Measurements from ENCODE around the gene SPDYE1.
"Not testable (repeated sequence)": the region's sequence is repeated elsewhere in the genome, so short reads cannot be mapped to it uniquely, and the experiment has no call there.

SPDYE1 gene

DNA sequence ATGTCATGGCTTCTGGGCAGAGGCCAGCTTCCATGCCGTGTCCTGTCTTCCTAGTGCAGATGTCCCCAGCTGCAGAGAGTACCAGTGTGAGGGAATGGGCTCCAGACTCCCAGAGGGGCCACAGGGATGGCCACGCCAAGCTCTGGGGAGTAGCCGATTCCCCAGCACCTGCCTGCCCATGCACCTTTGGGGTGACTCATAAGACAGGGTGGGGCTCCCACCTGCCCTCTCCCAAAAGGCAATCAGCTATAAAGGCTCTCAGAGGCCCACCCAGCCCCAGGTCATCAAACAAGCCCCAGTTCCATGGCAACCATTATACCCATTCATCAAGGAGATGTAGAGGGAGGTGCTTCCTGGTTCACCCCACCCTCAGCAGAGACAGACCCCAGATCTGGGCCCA, at the start of gene SPDYE1:
SPDYE1 (plus strand) TSS at position 366 of the 400 bp plus-strand sequence. CDS start 2,053 bp downstream, outside the sequence.
- in situ Hi-C loops (cut with MboI; ENCODE audit: low sequenced_read_pairs) = not testable (repeated sequence)

DNA sequence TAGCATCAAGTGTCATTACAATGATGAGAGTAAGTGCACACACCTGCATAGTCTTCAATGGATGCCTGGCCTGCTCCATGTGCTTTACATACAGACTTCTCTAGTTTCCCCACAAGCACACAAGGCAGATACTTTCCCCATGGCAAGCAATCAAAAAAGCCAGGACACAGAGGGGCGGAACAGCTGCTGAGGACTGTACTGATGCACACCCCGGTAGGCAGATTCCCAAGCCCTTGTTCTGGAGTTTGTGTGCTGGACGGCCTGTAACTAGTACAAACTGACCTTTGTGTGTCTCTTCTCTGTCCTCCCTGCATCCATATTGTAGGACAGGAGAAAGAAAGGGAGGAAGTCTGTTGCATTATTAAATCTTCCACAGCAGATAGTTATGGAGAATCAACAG, 45.7 kb upstream of the SPDYE1 start:
- in situ Hi-C loops (cut with MboI; ENCODE audit: low sequenced_read_pairs) = no loop called here

DNA sequence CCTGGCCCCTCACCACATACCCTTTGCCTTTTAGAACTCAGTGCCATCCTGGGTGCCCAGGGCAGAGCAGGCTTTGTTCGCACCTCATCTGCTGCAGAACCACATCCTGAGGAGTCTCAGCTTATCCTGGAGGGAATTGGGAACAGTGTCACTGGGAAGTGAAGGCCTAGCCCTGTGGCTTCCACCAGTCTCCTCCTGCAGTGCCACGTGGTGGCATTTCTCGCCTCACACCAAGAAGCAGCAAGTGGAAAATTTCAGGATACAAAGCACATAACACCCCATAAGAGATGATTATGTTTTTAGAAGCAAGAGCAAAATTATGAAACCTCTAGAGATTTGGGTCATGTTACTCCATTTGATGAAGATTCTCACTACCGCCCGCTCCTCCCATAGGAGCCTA, 44.6 kb upstream of the SPDYE1 start:
- in situ Hi-C loops (cut with MboI; ENCODE audit: low sequenced_read_pairs) = no loop called here

DNA sequence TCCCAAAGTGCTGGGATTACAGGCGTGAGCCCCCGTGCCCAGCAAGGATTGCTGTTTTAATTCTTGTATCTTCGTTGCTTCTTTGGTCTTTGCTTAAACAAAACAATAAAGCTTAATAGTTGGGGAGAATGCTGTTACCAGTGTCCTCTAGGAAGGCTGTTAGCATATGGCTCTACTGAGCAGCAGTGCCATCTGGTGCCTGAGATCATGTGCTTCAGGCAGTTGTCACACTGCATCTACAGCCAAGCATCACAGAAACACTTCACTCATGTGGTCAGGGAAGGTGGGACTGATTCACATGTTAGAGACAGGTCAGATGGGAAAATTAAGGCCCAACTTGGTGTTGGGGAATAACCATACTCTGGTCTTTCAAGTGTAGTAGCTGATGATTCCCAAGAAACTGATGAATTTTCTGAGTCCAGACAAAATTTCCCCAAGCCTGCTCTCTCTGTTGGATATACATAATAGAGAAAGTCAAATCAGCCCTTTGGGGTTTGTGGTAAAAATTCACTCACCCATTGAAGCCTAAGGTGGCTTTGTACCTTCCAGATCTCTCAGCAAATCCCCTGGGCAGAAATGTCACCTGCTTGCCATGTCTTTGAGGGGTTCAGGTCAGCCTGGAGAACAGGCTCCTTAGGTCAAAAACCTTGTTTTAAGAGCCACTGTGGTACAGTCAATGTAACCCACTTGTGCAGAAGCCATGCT, 43.0 kb upstream of the SPDYE1 start:
- in situ Hi-C loops (cut with MboI; ENCODE audit: low sequenced_read_pairs) = no loop called here

DNA sequence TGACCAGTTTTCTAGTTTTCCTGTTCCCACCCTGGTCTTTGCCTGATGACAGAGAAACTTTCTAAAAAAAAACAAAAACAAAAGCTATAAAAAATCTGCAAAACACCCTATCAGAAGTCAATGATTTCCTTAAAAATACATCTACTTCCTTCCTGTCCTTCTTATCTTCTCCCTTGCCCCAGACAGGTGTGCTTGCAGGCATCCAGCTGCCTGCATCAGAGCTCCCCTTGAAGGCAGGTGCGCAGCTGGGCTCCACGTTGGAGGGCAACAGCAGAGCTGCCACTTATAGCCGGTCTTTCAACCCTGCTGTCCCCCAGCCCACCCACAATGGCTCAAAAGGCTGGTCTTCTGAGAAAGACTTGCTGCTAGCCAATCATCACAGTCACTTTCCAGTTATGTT, 41.7 kb upstream of the SPDYE1 start:
- in situ Hi-C loops (cut with MboI; ENCODE audit: low sequenced_read_pairs) = no loop called here

- in situ Hi-C loops (cut with MboI; ENCODE audit: low sequenced_read_pairs) = no loop called here
Measured at GRCh38 chr7:43960933-43961332, 36.8 kb upstream of the SPDYE1 start.

DNA sequence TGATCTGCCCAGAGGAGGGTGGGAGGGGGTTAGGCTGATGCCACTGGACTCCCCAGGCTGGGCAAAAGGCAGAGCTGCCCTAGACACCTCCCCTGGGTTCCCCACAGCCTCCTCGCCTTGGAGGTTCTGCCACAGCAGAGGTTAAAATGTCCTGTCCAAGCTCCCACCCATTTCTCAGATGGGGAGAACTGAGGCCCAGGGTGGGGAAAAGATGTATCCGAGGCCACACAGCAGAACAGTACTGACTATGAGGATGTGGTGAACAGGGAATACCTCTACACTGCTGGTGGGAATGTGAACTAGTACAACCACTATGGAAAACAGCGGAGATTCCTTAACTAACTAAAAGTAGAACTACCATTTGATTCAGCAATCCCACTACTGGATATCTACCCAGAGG, 31.3 kb upstream of the SPDYE1 start:
- in situ Hi-C loops (cut with MboI; ENCODE audit: low sequenced_read_pairs) = not testable (repeated sequence)

DNA sequence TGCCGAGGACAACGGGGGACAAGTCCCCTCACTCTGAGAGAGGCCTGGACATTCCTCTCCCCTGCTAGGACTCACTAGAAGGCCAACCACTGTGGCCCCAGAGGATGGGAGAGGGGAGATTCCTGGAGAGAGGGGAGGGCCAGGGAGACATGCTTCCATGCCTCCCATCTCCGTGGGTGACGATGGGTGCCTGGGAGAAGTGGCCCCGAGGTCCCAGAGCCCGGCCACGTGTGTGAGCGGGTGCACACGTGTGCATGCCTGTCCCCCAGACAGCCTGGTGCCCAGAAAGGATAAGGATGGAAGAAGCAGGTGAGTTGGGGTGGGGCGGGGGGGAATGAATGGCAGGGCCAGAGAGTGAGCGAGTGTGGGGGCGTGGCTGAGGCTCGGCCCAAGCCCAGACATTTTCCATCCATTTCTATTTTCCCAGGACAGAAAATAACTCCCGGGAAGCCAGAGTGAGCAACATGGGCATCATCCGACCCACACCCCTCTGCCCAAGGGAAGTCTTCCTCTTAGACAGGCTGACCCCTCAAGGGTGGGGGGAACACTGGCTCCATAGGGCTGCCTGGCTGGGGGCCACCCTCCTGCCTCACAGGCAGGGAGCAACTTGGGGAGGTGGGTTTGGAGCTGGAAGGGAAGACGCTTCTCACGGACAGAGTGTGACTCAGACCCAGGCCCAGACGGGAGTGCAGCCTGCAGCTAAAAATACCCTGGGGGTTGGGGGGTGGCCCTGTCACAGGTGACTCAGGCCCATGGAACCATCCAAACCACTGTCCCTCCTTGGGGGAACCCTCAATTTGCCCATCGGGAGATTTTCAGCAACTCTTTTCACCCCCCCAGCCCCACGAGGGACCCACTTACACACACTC, 29.3 kb upstream of the SPDYE1 start:
- in situ Hi-C loops (cut with MboI; ENCODE audit: low sequenced_read_pairs) = not testable (repeated sequence)

- in situ Hi-C loops (cut with MboI; ENCODE audit: low sequenced_read_pairs) = not testable (repeated sequence)
Measured at GRCh38 chr7:43969586-43969985, 28.1 kb upstream of the SPDYE1 start.

GRCh38 chr7:43970698-43971097, 27.0 kb upstream of the SPDYE1 start:
- in situ Hi-C loops (cut with MboI; ENCODE audit: low sequenced_read_pairs) = not testable (repeated sequence)

DNA sequence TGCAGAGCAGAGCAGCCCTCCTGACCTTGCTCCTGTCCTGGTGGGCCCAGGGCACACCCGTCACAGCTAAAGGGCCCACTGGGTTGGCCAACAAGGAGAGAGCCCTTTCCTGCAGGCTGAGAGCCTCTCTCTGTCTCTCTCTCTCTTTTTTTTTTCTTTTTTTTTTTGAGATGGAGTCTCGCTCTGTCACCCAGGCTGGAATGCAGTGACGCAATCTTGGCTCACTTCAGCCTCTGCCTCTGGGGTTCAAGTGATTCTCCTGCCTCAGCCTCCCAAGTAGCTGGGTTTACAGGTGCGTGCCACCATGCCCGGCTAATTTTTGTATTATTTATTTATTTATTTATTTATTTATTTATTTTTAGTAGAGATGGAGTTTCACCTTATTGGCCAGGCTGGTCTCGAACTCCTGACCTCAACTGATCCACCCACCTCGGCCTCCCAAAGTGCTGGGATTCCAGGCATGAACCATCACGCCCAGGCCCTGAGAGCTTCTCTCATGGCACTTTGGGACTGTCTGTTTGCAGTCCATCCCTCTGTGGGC, 23.6 kb upstream of the SPDYE1 start:
- in situ Hi-C loops (cut with MboI; ENCODE audit: low sequenced_read_pairs) = not testable (repeated sequence)

GRCh38 chr7:43974725-43975482, 22.8 kb upstream of the SPDYE1 start:
- in situ Hi-C loops (cut with MboI; ENCODE audit: low sequenced_read_pairs) = not testable (repeated sequence)

GRCh38 chr7:43977525-43977924, 20.2 kb upstream of the SPDYE1 start:
- in situ Hi-C loops (cut with MboI; ENCODE audit: low sequenced_read_pairs) = no loop called here

- in situ Hi-C loops (cut with MboI; ENCODE audit: low sequenced_read_pairs) = not testable (repeated sequence)
Measured at GRCh38 chr7:43978102-43978501, 19.6 kb upstream of the SPDYE1 start.

DNA sequence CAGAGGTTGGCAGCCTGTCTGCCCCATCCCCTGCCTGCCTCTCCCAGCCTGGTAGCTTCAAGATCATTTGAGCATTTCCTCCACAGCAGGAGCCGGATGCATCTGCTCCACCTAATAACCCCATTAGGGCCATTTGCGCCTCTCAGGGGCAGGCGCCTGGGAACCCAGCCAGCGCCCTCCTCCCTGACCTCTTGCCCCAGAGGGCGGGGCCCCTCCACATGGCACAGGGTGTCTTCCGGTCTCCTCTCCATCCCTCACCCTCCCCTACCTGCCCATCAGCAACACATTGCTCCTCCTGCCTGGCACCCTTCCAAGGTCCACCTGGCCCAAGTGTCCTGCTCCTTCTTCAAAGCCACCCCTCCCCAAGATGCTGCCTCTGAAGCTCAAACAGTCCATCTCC, 14.8 kb upstream of the SPDYE1 start:
- in situ Hi-C loops (cut with MboI; ENCODE audit: low sequenced_read_pairs) = not testable (repeated sequence)

DNA sequence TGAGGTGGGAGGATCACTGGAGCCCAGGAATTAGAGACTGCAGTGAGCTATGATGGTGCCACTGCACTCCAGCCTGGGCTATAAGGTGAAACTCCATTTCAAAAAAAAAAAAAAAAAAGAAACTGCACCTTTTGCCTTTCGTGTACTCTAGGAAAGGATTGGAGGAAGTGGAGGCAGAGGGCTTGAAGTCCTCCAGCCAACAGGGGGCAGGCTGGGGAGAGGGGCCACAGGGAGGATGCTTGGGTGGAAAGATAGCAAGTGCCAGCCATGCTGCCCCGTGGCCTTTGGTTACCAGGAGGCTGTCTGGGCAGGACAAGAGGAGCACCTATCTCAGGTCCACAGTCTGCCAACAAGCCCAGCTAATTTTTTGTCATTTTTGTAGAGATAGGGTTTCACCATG, 14.0 kb upstream of the SPDYE1 start:
- in situ Hi-C loops (cut with MboI; ENCODE audit: low sequenced_read_pairs) = not testable (repeated sequence)

GRCh38 chr7:43985904-43986864, 11.5 kb upstream of the SPDYE1 start:
- in situ Hi-C loops (cut with MboI; ENCODE audit: low sequenced_read_pairs) = not testable (repeated sequence)

DNA sequence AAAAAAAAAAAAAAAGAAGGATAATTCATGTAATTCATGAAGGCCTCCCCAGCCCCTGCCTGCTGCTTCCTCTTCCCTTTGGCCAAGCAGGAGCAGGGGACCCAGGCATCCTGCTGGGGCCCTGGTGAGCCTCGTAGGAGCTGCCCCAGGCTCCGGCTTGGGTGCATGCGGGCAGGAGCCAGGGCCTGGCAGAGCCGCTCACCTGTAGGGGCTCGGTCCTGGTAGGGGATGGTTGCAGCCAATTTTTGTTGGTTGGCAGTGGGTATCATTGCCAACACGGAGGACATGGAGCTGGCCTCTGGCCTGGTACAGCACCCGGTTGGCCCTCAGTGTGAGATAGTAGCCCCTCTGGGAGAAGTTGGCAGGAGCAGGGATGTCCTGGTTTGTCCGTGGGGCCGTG, 10.2 kb upstream of the SPDYE1 start:
- in situ Hi-C loops (cut with MboI; ENCODE audit: low sequenced_read_pairs) = not testable (repeated sequence)

DNA sequence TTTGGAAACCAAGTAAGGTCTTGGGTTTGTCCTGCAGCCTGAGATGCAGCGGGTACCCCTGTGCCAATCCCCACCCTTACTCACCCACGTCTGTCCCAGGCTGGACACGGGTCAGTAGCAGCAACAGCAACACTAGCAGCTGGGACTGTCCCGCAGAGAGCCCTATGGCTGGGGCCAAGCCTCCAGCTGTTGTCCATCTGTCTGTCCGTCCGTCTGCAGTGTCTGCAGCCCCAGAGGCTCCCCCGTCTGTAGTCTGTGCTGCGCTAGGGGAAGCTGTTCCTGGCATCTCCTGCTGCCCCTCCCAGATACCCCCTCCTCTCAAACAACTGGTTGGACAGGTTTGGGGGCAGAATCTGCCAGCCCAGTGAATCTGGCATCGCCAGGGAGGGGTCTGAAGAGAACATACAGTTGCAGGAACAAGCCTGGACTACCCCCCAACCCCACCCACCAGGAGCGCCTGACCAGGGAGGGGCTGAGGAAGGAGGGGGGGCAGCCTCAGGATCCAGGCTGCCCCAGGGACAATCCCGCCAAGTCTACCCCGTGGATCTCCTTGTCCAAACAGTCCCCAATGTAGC, 7.6 kb upstream of the SPDYE1 start:
- in situ Hi-C loops (cut with MboI; ENCODE audit: low sequenced_read_pairs) = not testable (repeated sequence)

GRCh38 chr7:43990829-43991228, 6.9 kb upstream of the SPDYE1 start:
- in situ Hi-C loops (cut with MboI; ENCODE audit: low sequenced_read_pairs) = not testable (repeated sequence)

All from HL-60/S4 treated with retinoic acid at 250 ng/mL for 4 days and 3 days (cell line).